Measurements from ENCODE around the gene RAB17. TPM values are rescaled to one million over a fixed set of nuclear protein-coding genes. Genes with fewer than 3 reads are reported as not detected.

RAB17 gene
- total RNA-seq, 4 donors from 2014 or later, result 0.26 to 4.6 (median 4.0) TPM

DNA sequence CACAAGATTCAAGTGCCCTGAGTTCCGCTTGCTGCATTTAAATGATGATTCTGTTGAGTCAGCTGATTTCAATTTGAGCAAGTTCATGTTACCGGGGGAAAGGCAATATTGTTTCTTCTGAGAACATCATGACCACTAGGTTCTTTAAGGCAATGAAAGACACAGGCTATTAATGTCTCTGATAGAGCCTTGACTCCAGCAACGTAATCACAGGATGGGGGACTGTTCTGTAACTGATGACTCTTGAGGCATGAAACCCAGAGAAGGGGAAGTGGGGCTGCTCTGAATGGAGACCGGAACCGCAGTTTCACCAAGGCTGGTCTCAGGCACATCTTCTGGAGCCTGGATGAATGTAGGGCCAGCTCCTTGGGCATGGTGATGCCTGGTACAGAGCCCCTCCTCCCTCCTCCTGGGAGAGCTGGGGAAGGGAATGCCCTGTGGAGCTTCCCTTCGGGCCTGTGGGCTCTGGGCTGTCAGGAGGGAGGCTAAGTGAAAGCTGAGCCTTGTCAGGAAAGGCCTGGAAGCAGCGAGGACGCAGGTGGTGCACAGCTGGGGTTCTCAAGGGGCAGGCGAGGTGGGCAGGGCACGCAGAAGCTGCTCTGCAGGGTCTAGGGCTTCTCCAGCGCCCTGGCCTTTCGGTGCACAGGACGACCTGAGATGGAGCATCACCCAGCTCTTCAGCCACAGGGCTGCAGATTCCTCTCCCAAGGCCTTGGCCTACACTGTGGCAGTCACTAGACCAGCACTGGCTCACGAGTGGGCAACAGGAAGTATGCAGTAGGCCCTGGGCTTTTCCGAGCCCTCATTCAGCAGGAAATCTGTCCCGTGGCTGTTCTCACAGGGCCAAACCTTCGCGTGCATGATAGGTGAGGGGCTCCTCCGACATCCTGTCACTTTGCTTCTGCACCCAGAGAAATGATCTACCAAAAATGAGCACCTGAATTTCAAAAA is 60.8 kb downstream of the RAB17 start:
- intact Hi-C loops (cut with DNase I; ENCODE audit: low total_unique reads), result no loop called here
- Histone ChIP-seq H3K36me3 (no peaks in the 10 kb centered on the region), H3K9me3 (no peaks in the 10 kb centered on the region), H3K27me3 (no peaks in the 10 kb centered on the region), H3K4me1 (no peaks in the 10 kb centered on the region), H3K4me3 (no peak overlapping the region), H3K27ac (no peak overlapping the region)
- TF ChIP-seq CTCF (IDR thresholded peaks at IDR 0.05) (no peak), POLR2A (IDR thresholded peaks at IDR 0.05) (no peak)
- DNase-seq, result no peak

DNA sequence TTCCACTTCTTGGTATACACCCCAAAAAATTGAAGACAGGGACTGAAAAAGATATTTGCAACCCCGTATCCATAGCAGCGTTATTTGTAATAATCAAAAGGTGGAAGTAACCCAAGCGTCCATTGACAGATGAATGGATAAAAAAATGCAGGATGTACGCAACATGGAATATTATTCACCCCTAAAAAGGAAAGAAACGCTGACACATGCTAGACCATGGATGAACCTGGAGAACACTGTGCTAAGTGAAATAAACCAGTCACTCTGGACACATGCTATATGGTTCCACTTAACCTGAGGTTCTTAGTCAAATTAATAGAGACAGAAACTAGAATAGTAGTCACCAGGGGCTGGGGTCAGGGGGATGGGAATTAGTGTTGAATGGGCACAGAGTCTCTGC is 62.8 kb downstream of the RAB17 start:
- Histone ChIP-seq H3K4me1 (no peaks in the 10 kb centered on the region), H3K9me3 (no peaks in the 10 kb centered on the region), H3K27ac (no peak overlapping the region), H3K36me3 (no peaks in the 10 kb centered on the region), H3K4me3 (no peak overlapping the region), H3K27me3 (no peaks in the 10 kb centered on the region)
- intact Hi-C loops (cut with DNase I; ENCODE audit: low total_unique reads), result no loop called here
- no peak for DNase-seq
- TF ChIP-seq CTCF (IDR thresholded peaks at IDR 0.05) (no peak), POLR2A (IDR thresholded peaks at IDR 0.05) (no peak)

DNA sequence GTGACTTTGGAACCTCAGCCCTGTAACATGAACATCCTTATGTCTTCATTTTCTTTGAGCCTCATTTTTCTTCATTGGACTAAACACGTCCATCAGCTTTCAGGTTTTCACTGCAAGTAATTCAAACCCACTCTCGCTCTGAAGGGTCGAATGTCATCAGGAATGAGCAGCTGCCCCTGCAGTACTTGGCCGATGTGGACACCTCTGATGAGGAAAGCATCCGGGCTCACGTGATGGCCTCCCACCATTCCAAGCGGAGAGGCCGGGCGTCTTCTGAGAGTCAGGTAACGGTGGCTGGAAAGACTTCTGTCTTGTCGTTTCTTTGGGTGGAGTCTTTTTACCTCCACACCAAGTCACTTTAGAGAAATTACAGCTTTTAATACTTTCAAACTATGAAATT is 63.3 kb downstream of the RAB17 start:
- Histone ChIP-seq H3K27me3 (no peaks in the 10 kb centered on the region), H3K27ac (no peak overlapping the region), H3K4me1 (no peaks in the 10 kb centered on the region), H3K9me3 (no peaks in the 10 kb centered on the region), H3K36me3 (no peaks in the 10 kb centered on the region), H3K4me3 (no peak overlapping the region)
- intact Hi-C loops (cut with DNase I; ENCODE audit: low total_unique reads), result no loop called here
- TF ChIP-seq POLR2A (IDR thresholded peaks at IDR 0.05), result no peak
- TF ChIP-seq CTCF (IDR thresholded peaks at IDR 0.05), result no peak
- no peak for DNase-seq

DNA sequence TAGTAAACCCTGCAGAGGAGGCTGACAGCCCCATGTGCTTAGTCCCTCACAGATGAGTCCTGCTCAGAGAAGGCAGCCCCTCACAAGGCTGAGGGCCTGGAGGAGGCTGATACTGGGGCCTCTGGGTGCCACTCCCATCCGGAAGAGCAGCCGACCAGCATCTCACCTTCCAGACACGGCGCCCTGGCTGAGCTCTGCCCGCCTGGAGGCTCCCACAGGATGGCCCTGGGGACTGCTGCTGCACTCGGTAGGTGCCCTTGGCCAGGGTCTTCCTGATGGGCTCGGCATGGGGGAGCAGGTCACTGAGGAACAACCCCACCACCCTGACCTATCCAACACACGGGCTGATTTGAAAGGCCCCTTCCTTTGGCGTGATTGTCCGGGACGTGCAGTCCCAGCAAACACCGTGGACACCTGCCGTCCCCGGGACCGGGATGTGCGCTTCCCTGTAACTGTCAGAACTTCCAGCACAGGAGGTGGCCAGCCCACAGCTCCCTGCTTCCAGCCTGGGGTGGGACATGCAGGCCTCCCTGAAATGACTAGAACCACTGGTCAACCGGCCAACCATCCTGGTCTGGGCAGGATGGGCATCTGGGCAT is 64.9 kb downstream of the RAB17 start:
- no peak for DNase-seq
- Histone ChIP-seq H3K27ac (no peak overlapping the region), H3K9me3 (no peaks in the 10 kb centered on the region), H3K36me3 (no peaks in the 10 kb centered on the region), H3K27me3 (no peaks in the 10 kb centered on the region), H3K4me1 (no peaks in the 10 kb centered on the region), H3K4me3 (no peak overlapping the region)
- intact Hi-C loops (cut with DNase I; ENCODE audit: low total_unique reads), result no loop called here
- TF ChIP-seq POLR2A (IDR thresholded peaks at IDR 0.05) (no peak), CTCF (IDR thresholded peaks at IDR 0.05) (no peak)

GRCh38 chr2:237524631-237525030 is 65.9 kb downstream of the RAB17 start:
- H3K4me3 ChIP-seq, result no peak overlapping the region
- TF ChIP-seq POLR2A (IDR thresholded peaks at IDR 0.05) (no peak), CTCF (IDR thresholded peaks at IDR 0.05) (no peak)
- H3K27ac ChIP-seq, result no peak overlapping the region
- DNase-seq, result no peak
- H3K27me3 ChIP-seq, result no peaks in the 10 kb centered on the region
- H3K4me1 ChIP-seq, result no peaks in the 10 kb centered on the region
- intact Hi-C loops (cut with DNase I; ENCODE audit: low total_unique reads), result no loop called here
- H3K36me3 ChIP-seq, result no peaks in the 10 kb centered on the region
- H3K9me3 ChIP-seq, result no peaks in the 10 kb centered on the region

Data from uterus (tissue), 4 donors.